ENCODE measurements around the gene RSF1.

GRCh38 chr11:77611921-77612320 is 208.6 kb downstream of the RSF1 start:
- TF ChIP-seq ZNF274 (IDR thresholded peaks at IDR 0.05; ENCODE audit: low read depth, low read length) = no peak
- TF ChIP-seq SUZ12 (IDR thresholded peaks at IDR 0.05; ENCODE audit: extremely low read depth, insufficient read depth, insufficient read length) = no peak
- no peak for TF ChIP-seq YY1 (IDR thresholded peaks at IDR 0.05; ENCODE audit: insufficient read depth, insufficient read length)

Data from NT2/D1 (cell line).